ENCODE measurements around the gene OR6B1.
"Not testable (repeated sequence)": the region's sequence is repeated elsewhere in the genome, so short reads cannot be mapped to it uniquely, and the experiment has no call there.

Gene OR6B1

GRCh38 chr7:144049491-144049890 lies 49.4 kb downstream of the OR6B1 start:
- Histone ChIP-seq H2AFZ (ENCODE audit: low read depth) (no peak overlapping the region), H3K79me2 (ENCODE audit: insufficient read depth, low read depth) (no peaks in the 10 kb centered on the region), H3K4me2 (no peak overlapping the region), H3K36me3 (ENCODE audit: insufficient read depth) (no peaks in the 10 kb centered on the region), H4K20me1 (ENCODE audit: insufficient read depth) (no peaks in the 10 kb centered on the region), H3K27me3 (ENCODE audit: insufficient read depth, low read depth) (no peaks in the 10 kb centered on the region), H3K27ac (no peak overlapping the region), H3K9ac (no peak overlapping the region), H3K4me3 (IDR thresholded peaks at IDR 0.05; ENCODE audit: insufficient read depth, low read depth, low read length) (no peak overlapping the region), H3K4me1 (ENCODE audit: low read depth, poor library complexity, severe bottlenecking) (no peaks in the 10 kb centered on the region)
- TF ChIP-seq CTCF (conservative IDR thresholded peaks at IDR 0.05; ENCODE audit: low read depth, low read length) = no peak

GRCh38 chr7:144050093-144050492 lies 50.0 kb downstream of the OR6B1 start:
- Histone ChIP-seq H3K4me2 (no peak overlapping the region), H3K27ac (no peak overlapping the region), H3K79me2 (ENCODE audit: insufficient read depth, low read depth) (no peaks in the 10 kb centered on the region), H3K9ac (no peak overlapping the region), H3K4me1 (ENCODE audit: low read depth, poor library complexity, severe bottlenecking) (no peaks in the 10 kb centered on the region), H3K27me3 (ENCODE audit: insufficient read depth, low read depth) (no peaks in the 10 kb centered on the region), H2AFZ (ENCODE audit: low read depth) (no peak overlapping the region), H3K4me3 (IDR thresholded peaks at IDR 0.05; ENCODE audit: insufficient read depth, low read depth, low read length) (no peak overlapping the region), H4K20me1 (ENCODE audit: insufficient read depth) (no peaks in the 10 kb centered on the region), H3K36me3 (ENCODE audit: insufficient read depth) (no peaks in the 10 kb centered on the region)
- no peak for TF ChIP-seq CTCF (conservative IDR thresholded peaks at IDR 0.05; ENCODE audit: low read depth, low read length)

- not testable (repeated sequence) for H3K4me1 ChIP-seq (ENCODE audit: low read depth, poor library complexity, severe bottlenecking); H3K27ac ChIP-seq; H2AFZ ChIP-seq (ENCODE audit: low read depth); H3K36me3 ChIP-seq (ENCODE audit: insufficient read depth); H3K9ac ChIP-seq; H4K20me1 ChIP-seq (ENCODE audit: insufficient read depth); H3K27me3 ChIP-seq (ENCODE audit: insufficient read depth, low read depth); H3K4me3 ChIP-seq (IDR thresholded peaks at IDR 0.05; ENCODE audit: insufficient read depth, low read depth, low read length); H3K4me2 ChIP-seq; H3K79me2 ChIP-seq (ENCODE audit: insufficient read depth, low read depth)
These were observed 50.8 kb downstream of the OR6B1 start for GRCh38 chr7:144050884-144051283.

GRCh38 chr7:144057954-144058353 lies 57.8 kb downstream of the OR6B1 start:
- H3K9ac ChIP-seq = no peak overlapping the region
- no peaks in the 10 kb centered on the region for H3K36me3 ChIP-seq (ENCODE audit: insufficient read depth)
- H4K20me1 ChIP-seq (ENCODE audit: insufficient read depth) = no peaks in the 10 kb centered on the region
- no peak overlapping the region for H2AFZ ChIP-seq (ENCODE audit: low read depth)
- no peaks in the 10 kb centered on the region for H3K4me1 ChIP-seq (ENCODE audit: low read depth, poor library complexity, severe bottlenecking)
- H3K27ac ChIP-seq = no peak overlapping the region
- no peaks in the 10 kb centered on the region for H3K27me3 ChIP-seq (ENCODE audit: insufficient read depth, low read depth)
- H3K79me2 ChIP-seq (ENCODE audit: insufficient read depth, low read depth) = no peaks in the 10 kb centered on the region
- H3K4me2 ChIP-seq = no peak overlapping the region
- no peak for TF ChIP-seq CTCF (conservative IDR thresholded peaks at IDR 0.05; ENCODE audit: low read depth, low read length)
- H3K4me3 ChIP-seq (IDR thresholded peaks at IDR 0.05; ENCODE audit: insufficient read depth, low read depth, low read length) = no peak overlapping the region

All from KMS-11 (cell line).